ENCODE results near the gene WDR5. TPM values are rescaled to one million over a fixed set of nuclear protein-coding genes. Genes with fewer than 3 reads are reported as not detected.

The WDR5 gene
- total and polyA plus RNA-seq, 9 donors: 8.7 to 33.5 (median 28.4) TPM

DNA sequence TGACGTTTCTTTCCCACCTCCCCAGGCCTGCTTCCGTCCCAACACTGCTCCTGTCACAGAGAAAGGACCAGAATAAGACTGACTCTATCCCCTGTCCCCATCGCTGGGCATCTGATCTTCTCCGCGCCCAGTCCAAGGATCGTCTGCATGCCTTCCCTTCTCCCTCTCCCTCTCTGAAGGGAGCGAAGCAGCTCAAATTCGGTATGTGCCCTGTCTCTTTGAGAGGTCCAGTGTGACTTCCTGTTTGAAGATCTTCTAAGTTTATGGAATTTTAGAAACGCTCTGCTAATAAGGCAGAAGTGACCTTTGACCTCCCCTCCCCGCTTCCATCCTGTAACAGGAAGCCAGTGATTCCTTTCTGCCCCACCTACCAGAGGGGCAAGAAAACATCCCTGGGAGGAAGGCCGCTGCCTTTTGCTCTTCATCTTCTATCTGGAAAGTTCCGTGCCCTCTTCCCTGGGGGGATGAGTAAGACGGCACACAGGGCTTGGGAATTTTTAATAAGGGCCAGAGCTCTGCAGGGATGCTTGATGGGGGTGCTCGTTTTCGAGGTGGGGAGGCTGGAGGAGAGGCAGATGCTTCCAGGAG is 69.2 kb downstream of the WDR5 start:
- peak in 2 of 5 donors; percentile 7 to 9 for DNase-seq

DNA sequence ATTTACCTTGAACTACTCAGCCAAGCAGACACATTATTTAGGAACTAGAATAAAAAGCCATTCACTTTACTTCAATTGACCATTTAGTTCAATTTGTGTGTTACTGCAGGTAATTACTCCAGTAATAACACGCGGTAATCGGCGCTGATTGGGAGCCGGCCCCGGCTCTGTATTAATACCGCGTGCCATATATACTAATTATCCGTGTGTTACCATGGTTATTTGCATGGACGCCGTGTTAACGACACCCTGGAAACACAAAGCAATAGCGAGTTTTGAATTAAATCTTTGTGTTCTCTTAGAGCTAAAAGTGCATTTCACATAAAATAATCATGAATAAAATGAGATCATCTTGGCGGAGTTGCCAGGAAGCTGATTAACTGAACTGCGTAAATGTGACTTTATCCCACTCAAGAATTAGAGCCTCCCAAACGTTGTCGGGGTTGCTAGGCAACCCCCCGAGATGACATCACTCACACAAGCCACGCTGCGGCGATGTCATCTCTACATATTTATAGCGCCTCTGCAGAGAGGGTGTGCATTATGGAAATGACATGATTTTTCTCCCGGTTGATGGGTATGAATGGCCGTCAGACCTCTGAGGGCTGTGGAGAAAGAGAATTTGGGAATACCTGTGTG is 69.9 kb downstream of the WDR5 start:
- no peak overlapping the region for H3K27ac ChIP-seq
- no peaks in the 10 kb centered on the region for H3K27me3 ChIP-seq
- peak in 4 of 5 donors; percentile 6 to 66 (median 26) for DNase-seq
- intact Hi-C loops (cut with DNase I): no loop called here
- H3K4me1 ChIP-seq (ENCODE audit: insufficient read depth): peaks cover 10% of the 10 kb centered on the region
- WGBS, 3 donors: 75 to 83% (median 79%) methylated on average over 24 of the region's 24 CpGs
- H3K4me3 ChIP-seq: no peak overlapping the region
- H3K36me3 ChIP-seq: no peaks in the 10 kb centered on the region
- no peaks in the 10 kb centered on the region for H3K9me3 ChIP-seq
- TF ChIP-seq POLR2A (IDR thresholded peaks at IDR 0.05) (no peak), EP300 (IDR thresholded peaks at IDR 0.05) (no peak)
- TF ChIP-seq, protein P1, sequence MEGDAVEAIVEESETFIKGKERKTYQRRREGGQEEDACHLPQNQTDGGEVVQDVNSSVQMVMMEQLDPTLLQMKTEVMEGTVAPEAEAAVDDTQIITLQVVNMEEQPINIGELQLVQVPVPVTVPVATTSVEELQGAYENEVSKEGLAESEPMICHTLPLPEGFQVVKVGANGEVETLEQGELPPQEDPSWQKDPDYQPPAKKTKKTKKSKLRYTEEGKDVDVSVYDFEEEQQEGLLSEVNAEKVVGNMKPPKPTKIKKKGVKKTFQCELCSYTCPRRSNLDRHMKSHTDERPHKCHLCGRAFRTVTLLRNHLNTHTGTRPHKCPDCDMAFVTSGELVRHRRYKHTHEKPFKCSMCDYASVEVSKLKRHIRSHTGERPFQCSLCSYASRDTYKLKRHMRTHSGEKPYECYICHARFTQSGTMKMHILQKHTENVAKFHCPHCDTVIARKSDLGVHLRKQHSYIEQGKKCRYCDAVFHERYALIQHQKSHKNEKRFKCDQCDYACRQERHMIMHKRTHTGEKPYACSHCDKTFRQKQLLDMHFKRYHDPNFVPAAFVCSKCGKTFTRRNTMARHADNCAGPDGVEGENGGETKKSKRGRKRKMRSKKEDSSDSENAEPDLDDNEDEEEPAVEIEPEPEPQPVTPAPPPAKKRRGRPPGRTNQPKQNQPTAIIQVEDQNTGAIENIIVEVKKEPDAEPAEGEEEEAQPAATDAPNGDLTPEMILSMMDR (IDR thresholded peaks at IDR 0.05): no peak

More for the DNA sequence above, 69.2 kb downstream of the WDR5 start:
- intact Hi-C loops (cut with DNase I): no loop called here
- peaks cover 5% of the 10 kb centered on the region for H3K4me1 ChIP-seq (ENCODE audit: insufficient read depth)
- WGBS, 3 donors: 50 to 56% (median 50%) methylated on average over 15 of the region's 15 CpGs
- TF ChIP-seq, protein P1 (IDR thresholded peaks at IDR 0.05): no peak
- no peak for TF ChIP-seq POLR2A (IDR thresholded peaks at IDR 0.05)
- no peak for TF ChIP-seq EP300 (IDR thresholded peaks at IDR 0.05)
- no peak overlapping the region for H3K27ac ChIP-seq
- H3K4me3 ChIP-seq: no peak overlapping the region
- no peaks in the 10 kb centered on the region for H3K36me3 ChIP-seq
- H3K9me3 ChIP-seq: no peaks in the 10 kb centered on the region
- no peaks in the 10 kb centered on the region for H3K27me3 ChIP-seq

DNA sequence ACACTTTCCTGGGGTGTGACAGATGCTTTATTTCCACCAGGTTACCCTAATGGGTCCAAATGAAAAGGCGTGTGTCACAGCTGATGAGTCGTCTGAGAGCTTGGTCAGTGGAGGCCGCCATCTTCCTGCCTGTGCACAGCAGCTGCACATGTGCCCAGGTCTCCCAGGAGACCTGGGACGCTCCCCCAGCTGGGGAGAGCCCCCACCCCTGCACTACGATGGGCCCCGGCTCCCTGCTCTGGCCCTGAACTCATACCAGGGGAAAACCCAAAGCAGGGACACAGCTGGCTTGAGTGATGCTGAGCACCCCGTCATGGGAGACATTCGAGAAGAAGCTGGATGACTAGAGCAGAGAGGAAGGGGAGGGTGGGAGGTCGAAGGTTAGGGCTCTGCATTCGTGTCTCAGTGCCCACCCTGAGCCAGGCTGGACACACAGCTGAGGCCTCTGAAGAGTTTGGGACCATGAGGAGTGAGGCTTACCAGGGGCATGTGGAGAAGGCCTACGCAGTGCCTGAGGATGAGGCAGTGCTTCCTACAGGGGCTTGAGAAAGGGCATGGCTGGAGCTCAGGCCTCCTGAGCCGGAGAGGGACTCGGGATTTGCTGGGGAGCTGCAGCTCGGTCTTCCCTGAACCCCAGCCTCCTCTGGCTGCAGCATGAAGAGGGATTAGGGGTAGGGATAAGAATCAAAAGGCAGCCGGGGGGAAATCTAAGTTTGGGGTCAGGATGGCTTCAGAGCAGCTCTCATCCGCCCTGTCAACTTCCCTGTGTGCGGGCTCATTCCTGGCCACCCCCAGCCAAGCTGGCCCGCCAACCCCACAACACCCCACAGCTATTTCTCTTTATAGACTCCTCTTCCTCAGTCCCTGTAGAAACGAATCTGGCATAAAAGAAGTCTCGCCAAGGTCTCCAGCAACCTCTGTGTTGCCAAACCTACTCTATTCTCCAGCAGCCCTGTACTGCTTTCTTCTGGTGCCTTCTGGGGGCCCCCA is 70.7 kb downstream of the WDR5 start:
- Histone ChIP-seq H3K36me3 (no peaks in the 10 kb centered on the region), H3K27me3 (no peaks in the 10 kb centered on the region), H3K9me3 (no peaks in the 10 kb centered on the region), H3K4me1 (ENCODE audit: insufficient read depth) (peaks cover 12% of the 10 kb centered on the region), H3K27ac (no peak overlapping the region), H3K4me3 (no peak overlapping the region)
- DNase-seq: peak in 3 of 5 donors; percentile 6 to 16 (median 10)
- intact Hi-C loops (cut with DNase I): no loop called here
- WGBS, 3 donors: 88 to 89% (median 88%) methylated on average over 20 of the region's 20 CpGs
- TF ChIP-seq EP300 (IDR thresholded peaks at IDR 0.05) (no peak), POLR2A (IDR thresholded peaks at IDR 0.05) (no peak)
- TF ChIP-seq, protein P1 (IDR thresholded peaks at IDR 0.05): no peak

DNA sequence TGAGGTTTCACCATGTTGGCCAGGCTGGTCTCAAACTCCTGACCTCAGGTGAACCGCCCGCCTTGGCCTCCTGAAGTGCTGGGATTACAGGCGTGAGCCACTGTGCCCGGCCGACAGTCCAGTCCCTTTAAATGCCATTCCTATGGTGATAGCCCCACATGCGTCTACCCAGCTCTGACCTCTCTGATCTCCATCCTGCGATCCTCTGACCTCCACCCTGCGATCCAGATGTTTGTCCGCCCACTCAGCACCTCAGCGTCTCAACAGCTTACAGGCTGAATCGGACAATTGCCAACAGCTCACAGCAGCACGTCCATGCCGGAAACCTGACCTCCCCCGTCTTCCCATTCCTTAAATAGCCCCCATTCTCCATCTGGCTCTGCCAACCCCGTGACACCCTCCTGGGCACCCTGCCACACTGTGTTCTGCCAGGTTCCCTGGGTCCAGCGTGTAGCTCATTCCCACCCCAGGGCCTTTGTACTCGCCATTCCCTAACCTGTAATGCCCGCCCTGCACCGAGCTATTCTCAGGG is 72.5 kb downstream of the WDR5 start:
- H3K27me3 ChIP-seq: no peaks in the 10 kb centered on the region
- WGBS, 3 donors: 44 to 58% (median 46%) methylated on average over 19 of the region's 19 CpGs
- H3K4me3 ChIP-seq: no peak overlapping the region
- H3K9me3 ChIP-seq: no peaks in the 10 kb centered on the region
- intact Hi-C loops (cut with DNase I): no loop called here
- H3K27ac ChIP-seq: no peak overlapping the region
- H3K4me1 ChIP-seq (ENCODE audit: insufficient read depth): peaks cover 13% of the 10 kb centered on the region
- DNase-seq: peak; percentile 26 to 72 (median 44)
- TF ChIP-seq POLR2A (IDR thresholded peaks at IDR 0.05): no peak
- TF ChIP-seq, protein P1 (IDR thresholded peaks at IDR 0.05): no peak
- TF ChIP-seq EP300 (IDR thresholded peaks at IDR 0.05): no peak
- H3K36me3 ChIP-seq: no peaks in the 10 kb centered on the region

Measured in ovary (tissue), 9 donors.